Fibroblast of villous mesenchyme (primary cell): Measurements from ENCODE around the gene STX11. TPM values are rescaled to one million over a fixed set of nuclear protein-coding genes. Genes with fewer than 3 reads are reported as not detected.

ENCODE experiments used
- DNase-seq: peaks from one replicate; pipeline ENCODE4 v3.0.0-alpha.2; 2010; ENCODE audit warnings: low read depth
- H3K4me3 ChIP-seq: 2 replicates; pipeline ENCODE4 v1.5.1; 2011; ENCODE audit warnings: low read depth, mild to moderate bottlenecking, low read length
- CTCF ChIP-seq: IDR thresholded peaks from 2 replicates; pipeline ENCODE4 v1.5.1; 2012; ENCODE audit warnings: low read depth, mild to moderate bottlenecking, low read length; ENCODE audit not compliant: insufficient read depth
- total RNA-seq: library from RNA; depleted of rRNA; stranded (reverse); fragments of >200 nt; gene quantifications from 2 replicates; pipeline ENCODE4 v1.2.3, GENCODE V29; 2012

Gene STX11
- total RNA-seq, 1 donor = 2.2 TPM

GRCh38 chr6:144197919-144198318 lies 47.6 kb downstream of the STX11 start:
- H3K4me3 ChIP-seq = no peak overlapping the region
- TF ChIP-seq CTCF = no peak
- no peak for DNase-seq

DNA sequence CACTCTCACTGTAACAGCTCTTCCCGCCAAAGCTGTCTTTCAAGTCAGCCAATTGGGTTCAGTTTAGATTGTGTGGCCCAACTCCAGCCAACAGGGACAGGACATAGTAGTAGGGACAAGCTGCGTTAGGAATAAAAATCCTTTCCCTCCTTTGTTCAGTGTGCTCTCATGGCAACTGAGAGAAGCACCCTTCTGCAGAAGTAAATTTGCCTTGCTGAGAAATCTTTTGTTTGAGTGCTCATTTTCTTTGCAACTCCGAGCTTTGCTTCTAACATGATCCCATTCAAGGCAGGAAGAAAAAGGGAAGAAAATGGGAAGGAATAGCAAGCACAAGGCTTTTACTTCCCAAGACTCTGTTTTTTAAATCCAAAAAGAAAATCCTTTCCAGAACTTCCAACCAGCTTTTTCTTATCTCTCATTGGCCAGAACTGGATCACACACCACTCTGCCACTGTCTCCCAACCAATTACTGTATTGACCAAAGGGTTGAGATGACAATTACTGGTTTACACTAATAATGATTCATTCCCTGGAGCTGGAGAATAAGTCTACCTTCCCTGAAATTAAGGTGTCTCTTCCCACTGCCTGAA lies 52.7 kb downstream of the STX11 start:
- no peak for TF ChIP-seq CTCF
- H3K4me3 ChIP-seq = no peak overlapping the region
- no peak for DNase-seq

- DNase-seq = no peak
- TF ChIP-seq CTCF = no peak
Observed at GRCh38 chr6:144211160-144211559, 60.8 kb downstream of the STX11 start.

DNA sequence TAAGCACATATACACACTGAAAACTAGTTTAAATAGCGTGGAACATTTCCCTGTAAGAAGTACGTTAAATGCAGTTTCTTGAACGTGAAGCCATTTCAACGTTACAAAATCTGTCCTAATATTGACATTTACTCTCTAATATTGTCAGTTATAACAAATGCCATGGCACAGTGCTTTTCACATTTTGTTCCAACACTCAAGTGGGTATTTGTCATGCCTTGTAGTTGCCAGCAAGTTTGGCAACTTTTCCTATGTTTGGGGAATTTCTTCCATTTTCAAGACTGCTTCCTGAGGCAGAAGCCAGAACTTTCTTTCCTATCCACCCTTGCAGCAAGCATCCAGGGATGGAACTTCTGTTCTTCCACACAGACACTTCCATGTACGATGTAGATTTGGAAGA lies 63.0 kb downstream of the STX11 start:
- no peak for TF ChIP-seq CTCF
- H3K4me3 ChIP-seq = no peak overlapping the region
- DNase-seq = no peak

More at GRCh38 chr6:144211160-144211559, 60.8 kb downstream of the STX11 start:
- H3K4me3 ChIP-seq = no peak overlapping the region

DNA sequence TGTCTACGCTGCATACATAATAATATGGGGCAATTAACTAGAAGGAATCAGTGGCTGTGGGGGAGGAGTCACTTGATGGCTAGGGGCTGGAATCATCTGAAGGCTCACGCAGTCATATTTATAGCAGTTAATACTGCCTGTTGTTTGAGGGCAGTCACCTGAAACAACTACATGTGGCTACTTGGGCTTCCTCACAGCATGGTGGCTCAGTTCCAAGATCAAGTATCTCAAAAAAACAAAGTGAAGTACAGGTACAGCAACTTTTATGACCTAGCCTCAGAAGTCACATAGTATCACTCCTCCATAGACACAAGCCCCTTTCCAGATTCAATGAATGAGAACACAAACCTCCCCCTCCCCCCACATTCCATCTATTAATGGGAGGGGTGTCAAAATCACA lies 63.7 kb downstream of the STX11 start:
- no peak overlapping the region for H3K4me3 ChIP-seq
- no peak for TF ChIP-seq CTCF
- DNase-seq = no peak

GRCh38 chr6:144214622-144215401 lies 64.5 kb downstream of the STX11 start:
- no peak for DNase-seq
- no peak for TF ChIP-seq CTCF
- H3K4me3 ChIP-seq = no peak overlapping the region
